Coronary artery (tissue), 2 donors: Measurements from ENCODE around the gene ASCC1.

Source experiments
- DNase-seq: peaks from one replicate; pipeline ENCODE4 v3.0.0-alpha.2; 2017; ENCODE audit warnings: low spot score
- H3K27ac ChIP-seq, 2 donors: fragments of 200-600 bp; sonication (generic); one replicate each; pipeline ENCODE4 v1.5.1; 2016 to 2019
- H3K4me3 ChIP-seq: fragments of 200-600 bp; sonication (generic); 2 replicates; pipeline ENCODE4 v1.5.1; 2016; ENCODE audit warnings: mild to moderate bottlenecking, moderate library complexity
- CTCF ChIP-seq: fragments of 200-600 bp; sonication (generic); IDR thresholded peaks from one replicate; pipeline ENCODE4 v1.5.1; 2019; ENCODE audit warnings: antibody characterized with exemption

Gene ASCC1

DNA sequence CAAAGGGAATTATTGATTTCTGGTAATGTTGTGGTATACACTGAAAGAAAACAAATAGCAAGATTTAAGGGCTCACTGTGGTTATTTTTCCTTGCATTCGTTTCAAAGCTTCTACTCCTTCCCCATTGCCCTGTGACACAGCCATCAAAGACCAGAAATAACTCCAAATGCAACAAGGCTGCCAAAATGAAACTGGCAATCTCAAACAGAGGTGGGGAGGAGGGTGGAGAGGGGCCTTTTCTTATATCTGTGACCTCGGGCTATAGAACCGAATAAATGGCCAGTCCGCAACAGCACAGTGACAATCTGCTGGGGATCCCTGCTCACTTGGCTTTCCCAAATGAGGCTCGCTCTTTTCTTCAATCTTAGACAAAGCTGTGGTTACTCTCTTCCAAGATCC lies 110.4 kb downstream of the ASCC1 start:
- no peak for DNase-seq
- H3K4me3 ChIP-seq: peak overlapping the region; percentile 11
- H3K27ac ChIP-seq: no peak overlapping the region
- no peak for TF ChIP-seq CTCF

DNA sequence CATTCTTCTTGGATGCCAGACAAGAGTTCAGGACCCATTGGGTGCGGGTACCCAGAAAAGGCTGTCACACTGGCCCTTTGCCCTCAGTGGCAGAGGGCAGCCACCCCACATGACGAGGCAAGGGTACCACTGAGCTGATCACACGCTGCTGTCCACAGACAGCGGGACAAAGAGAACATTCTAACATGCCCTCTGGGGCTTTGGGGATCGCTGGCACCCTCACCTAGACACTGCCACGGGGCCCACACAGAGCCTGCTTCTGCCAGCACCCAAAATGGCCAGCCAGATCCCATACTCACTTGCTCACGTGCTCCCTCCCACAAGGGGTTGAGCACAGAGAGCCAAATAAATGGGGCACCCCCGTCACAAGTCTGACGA lies 111.0 kb downstream of the ASCC1 start:
- no peak for TF ChIP-seq CTCF
- Histone ChIP-seq H3K27ac (peak overlapping the region; percentile 45 to 51), H3K4me3 (no peak overlapping the region)
- no peak for DNase-seq

GRCh38 chr10:72104472-72105097 lies 111.5 kb downstream of the ASCC1 start:
- no peak overlapping the region for H3K4me3 ChIP-seq
- H3K27ac ChIP-seq: peak overlapping the region; percentile 45 to 51
- DNase-seq: no peak
- no peak for TF ChIP-seq CTCF

GRCh38 chr10:72099600-72099921 lies 116.5 kb downstream of the ASCC1 start:
- no peak overlapping the region for H3K27ac ChIP-seq
- no peak for TF ChIP-seq CTCF
- DNase-seq: no peak
- H3K4me3 ChIP-seq: no peak overlapping the region

GRCh38 chr10:72098836-72099599 lies 117.1 kb downstream of the ASCC1 start:
- no peak for TF ChIP-seq CTCF
- Histone ChIP-seq H3K27ac (no peak overlapping the region), H3K4me3 (no peak overlapping the region)
- no peak for DNase-seq

- no peak for TF ChIP-seq CTCF
- Histone ChIP-seq H3K4me3 (no peak overlapping the region), H3K27ac (no peak overlapping the region)
- no peak for DNase-seq
Observed at GRCh38 chr10:72098301-72098835, 117.7 kb downstream of the ASCC1 start.
